Gastrocnemius medialis (tissue), 4 donors: Measurements from ENCODE around the gene CDHR3. TPM values are rescaled to one million over a fixed set of nuclear protein-coding genes. Genes with fewer than 3 reads are reported as not detected.
A peak's percentile ranks its signal among the peaks of the same experiment; 100 is the strongest.

ENCODE experiments used
- ATAC-seq, 2 donors: fragments of 150-250 bp; one replicate each; pipeline ENCODE4 v1.9.1; 2016
- DNase-seq, 2 donors: peaks; one replicate each; pipeline ENCODE4 v3.0.0-alpha.2; 2019
- H3K27ac ChIP-seq, 4 donors: fragments of 200-600 bp; sonication (generic); 1 replicate in 1 of 4; 2 replicates in 3 of 4; pipeline ENCODE4 v1.5.1; 2016 to 2018; ENCODE audit warnings: mild to moderate bottlenecking in 2 of 4, moderate library complexity in 1 of 4
- H3K27me3 ChIP-seq, 3 donors: fragments of 200-600 bp; sonication (generic) in 2 of 3; 1 replicate in 1 of 3; 2 replicates in 2 of 3; pipeline versions ENCODE4 v1.5.1 to v1.6.0; 2016 to 2019; ENCODE audit warnings: mild to moderate bottlenecking in 1 of 3, moderate library complexity in 1 of 3
- H3K36me3 ChIP-seq, 2 donors: fragments of 200-600 bp; sonication (generic) in 1 of 2; one replicate each; pipeline ENCODE4 v1.5.1; 2017 to 2018
- H3K4me1 ChIP-seq, 2 donors: fragments of 200-600 bp; sonication (generic) in 1 of 2; one replicate each; pipeline ENCODE4 v1.5.1; 2016 to 2017; ENCODE audit warnings: mild to moderate bottlenecking in 2 of 2
- H3K4me3 ChIP-seq, 4 donors: fragments of 200-600 bp; sonication (generic) in 3 of 4; 1 replicate in 1 of 4; 2 replicates in 3 of 4; pipeline ENCODE4 v1.5.1; 2016 to 2019; ENCODE audit warnings: mild to moderate bottlenecking in 2 of 4
- H3K9me3 ChIP-seq, 3 donors: fragments of 200-600 bp; sonication (generic) in 2 of 3; 1 replicate in 1 of 3; 2 replicates in 2 of 3; pipeline ENCODE4 v1.5.1; 2016 to 2019
- CTCF ChIP-seq, 5 experiments: fragments of 450-650 bp in 3 of 5; fragments of 200-600 bp in 2 of 5; sonication (generic) in 2 of 5; IDR thresholded peaks in 4 of 5; conservative IDR thresholded peaks in 1 of 5; 1 replicate in 4 of 5; 2 replicates in 1 of 5; pipeline ENCODE4 v1.5.1; 2016 to 2019; ENCODE audit warnings: antibody characterized with exemption in 5 of 5, mild to moderate bottlenecking in 3 of 5, moderate library complexity in 3 of 5
- POLR2A ChIP-seq, 2 donors: fragments of 450-650 bp; IDR thresholded peaks; one replicate each; pipeline ENCODE4 v1.6.1; 2017; ENCODE audit warnings: antibody characterized with exemption in 2 of 2, mild to moderate bottlenecking in 2 of 2, moderate library complexity in 2 of 2
- in situ Hi-C, 4 donors: fragments of 200-750 bp; cut with MboI; loops; one replicate each; pipeline versions ENCODE4 v1.15.0 to v1.8.0; 2017; ENCODE audit warnings: low sequenced_read_pairs in 4 of 4
- intact Hi-C: fragments of 100-400 bp; cut with DNase I; formaldehyde crosslinking; loops from one replicate; pipeline ENCODE4 v1.15.1; 2023; ENCODE audit warnings: low total_unique reads
- total RNA-seq, 4 donors: library from RNA; depleted of rRNA; stranded (reverse); fragments of >200 nt; gene quantifications; one replicate each; pipeline versions ENCODE4 v1.1.0 to v1.2.3, GENCODE V29; 2016

The CDHR3 gene
- total RNA-seq, 4 donors from 2014 or later: 0.62 to 21.2 TPM; not detected in 2

GRCh38 chr7:106056513-106057203 lies 93.6 kb downstream of the CDHR3 start:
- DNase-seq: peak; percentile 62 to 71

GRCh38 chr7:106057204-106057961 lies 94.3 kb downstream of the CDHR3 start:
- TF ChIP-seq POLR2A (IDR thresholded peaks at IDR 0.05) (no peak), CTCF (IDR thresholded peaks at IDR 0.05 in 4 of 5, conservative IDR thresholded peaks at IDR 0.05 in 1 of 5) (no peak)
- Histone ChIP-seq H3K36me3 (no peaks in the 10 kb centered on the region), H3K4me3 (no peak overlapping the region), H3K9me3 (no peaks in the 10 kb centered on the region), H3K4me1 (peaks cover 0 to 4% of the 10 kb centered on the region in 2 donors), H3K27ac (no peak overlapping the region), H3K27me3 (no peaks in the 10 kb centered on the region)
- intact Hi-C loops: loop anchor here (1.0 kb wide), 1 partner anchor 97 kb away; no protein-coding TSS in a partner anchor
- no peak for DNase-seq
- in situ Hi-C loops: loop anchor here (5.0 to 25.0 kb wide), 4 partner anchors 95 to 405 kb away; partner anchors contain the start of gene NAMPT (in 1 of the 4)
- no peak for ATAC-seq

More at GRCh38 chr7:106056513-106057203, 93.6 kb downstream of the CDHR3 start:
- peak; percentile 92 to 98 for ATAC-seq
- in situ Hi-C loops (loop anchor here (5.0 to 25.0 kb wide), 4 partner anchors 96 to 406 kb away; partner anchors contain the start of gene NAMPT (in 1 of the 4)), intact Hi-C loops (loop anchor here (1.0 kb wide), 1 partner anchor 98 kb away; no protein-coding TSS in a partner anchor)
- Histone ChIP-seq H3K9me3 (no peaks in the 10 kb centered on the region), H3K4me1 (peaks cover 0 to 4% of the 10 kb centered on the region in 2 donors), H3K4me3 (no peak overlapping the region), H3K36me3 (no peaks in the 10 kb centered on the region), H3K27ac (no peak overlapping the region), H3K27me3 (no peaks in the 10 kb centered on the region)
- TF ChIP-seq POLR2A (IDR thresholded peaks at IDR 0.05) (no peak), CTCF (IDR thresholded peaks at IDR 0.05 in 4 of 5, conservative IDR thresholded peaks at IDR 0.05 in 1 of 5) (peak; percentile 88 to 92 (median 90))

- in situ Hi-C loops: loop anchor here (5.0 to 25.0 kb wide), 4 partner anchors 94 to 404 kb away; partner anchors contain the start of gene NAMPT (in 1 of the 4)
- Histone ChIP-seq H3K36me3 (no peaks in the 10 kb centered on the region), H3K27ac (no peak overlapping the region), H3K9me3 (no peaks in the 10 kb centered on the region), H3K4me3 (no peak overlapping the region), H3K27me3 (no peaks in the 10 kb centered on the region), H3K4me1 (peaks cover 0 to 4% of the 10 kb centered on the region in 2 donors)
- ATAC-seq: no peak
- TF ChIP-seq POLR2A (IDR thresholded peaks at IDR 0.05) (no peak), CTCF (IDR thresholded peaks at IDR 0.05 in 4 of 5, conservative IDR thresholded peaks at IDR 0.05 in 1 of 5) (no peak)
- DNase-seq: peak in 1 of 2 donors; percentile 32
- intact Hi-C loops: loop anchor here (1.0 kb wide), 1 partner anchor 96 kb away; no protein-coding TSS in a partner anchor
Observed at GRCh38 chr7:106057962-106058927, 95.2 kb downstream of the CDHR3 start.

- in situ Hi-C loops (loop anchor here (5.0 to 25.0 kb wide), 4 partner anchors 93 to 403 kb away; partner anchors contain the start of gene NAMPT (in 1 of the 4)), intact Hi-C loops (no loop called here)
- Histone ChIP-seq H3K4me3 (no peak overlapping the region), H3K4me1 (peaks cover 0 to 5% of the 10 kb centered on the region in 2 donors), H3K27ac (no peak overlapping the region), H3K27me3 (no peaks in the 10 kb centered on the region), H3K36me3 (no peaks in the 10 kb centered on the region), H3K9me3 (no peaks in the 10 kb centered on the region)
- TF ChIP-seq CTCF (IDR thresholded peaks at IDR 0.05 in 4 of 5, conservative IDR thresholded peaks at IDR 0.05 in 1 of 5) (no peak), POLR2A (IDR thresholded peaks at IDR 0.05) (no peak)
- DNase-seq (no peak), ATAC-seq (no peak)
Observed at GRCh38 chr7:106058928-106059324, 95.9 kb downstream of the CDHR3 start.
